Naive thymus-derived CD4-positive, alpha-beta T cell (primary cell): ENCODE results near the gene SLFN5. TPM values are rescaled to one million over a fixed set of nuclear protein-coding genes. Genes with fewer than 3 reads are reported as not detected.
A peak's percentile ranks its signal among the peaks of the same experiment; 100 is the strongest.
"Not testable (repeated sequence)": the region's sequence is repeated elsewhere in the genome, so short reads cannot be mapped to it uniquely, and the experiment has no call there.

Experiments used
- ATAC-seq: fragments of 150-1000 bp; cut with Tn5 transposase; 2 replicates; pipeline ENCODE4 v1.10.0; 2021; ENCODE audit warnings: mild to moderate bottlenecking, moderate library complexity
- CTCF ChIA-PET: fragments of 350-600 bp; sonication (Branson Sonifier 250); formaldehyde crosslinking; loops from one replicate; lab custom pipeline; 2021; ENCODE audit warnings: antibody characterized with exemption; lab: Charles Lee
- POLR2A ChIA-PET: fragments of 350-600 bp; sonication (Branson Sonifier 250); formaldehyde crosslinking; loops from one replicate; lab custom pipeline; 2021; ENCODE audit warnings: antibody characterized with exemption, inconsistent platforms; lab: Charles Lee
- DNase-seq, 9 donors: peaks; one replicate each; pipeline versions ENCODE4 v3.0.0 to v3.0.0-alpha.2; 2020 to 2022; ENCODE audit warnings: mixed read lengths in 1 of 9
- H3K27ac ChIP-seq: one replicate; pipeline ENCODE4 v1.7.0; 2013; ENCODE audit warnings: mild to moderate bottlenecking, low read depth, low read length, moderate library complexity
- H3K27me3 ChIP-seq, 2 donors: one replicate each; pipeline ENCODE4 v1.7.0; 2013; ENCODE audit warnings: low read length in 2 of 2, mild to moderate bottlenecking in 2 of 2, moderate library complexity in 2 of 2; ENCODE audit not compliant: control insufficient read depth in 2 of 2, insufficient read depth in 2 of 2
- H3K36me3 ChIP-seq, 3 experiments: 1 replicate in 2 of 3; 2 replicates in 1 of 3; pipeline ENCODE4 v1.7.0; 2013; ENCODE audit warnings: low read length in 3 of 3, mild to moderate bottlenecking in 3 of 3, moderate library complexity in 1 of 3; ENCODE audit not compliant: insufficient read depth in 3 of 3, control insufficient read depth in 2 of 3
- H3K4me1 ChIP-seq, 2 donors: one replicate each; pipeline ENCODE4 v1.7.0; 2013; ENCODE audit warnings: low read length in 2 of 2, mild to moderate bottlenecking in 2 of 2, moderate library complexity in 1 of 2; ENCODE audit not compliant: control insufficient read depth in 2 of 2, insufficient read depth in 2 of 2
- H3K4me3 ChIP-seq: 2 replicates; pipeline ENCODE4 v1.7.0; 2013; ENCODE audit warnings: mild to moderate bottlenecking, low read length
- H3K9me3 ChIP-seq, 3 experiments: 1 replicate in 2 of 3; 2 replicates in 1 of 3; pipeline ENCODE4 v1.7.0; 2013; ENCODE audit warnings: low read length in 3 of 3; ENCODE audit not compliant: control insufficient read depth in 2 of 3
- H3K27ac Mint-ChIP-seq, 9 donors: one replicate each; pipeline ENCODE4 v1.8.0; 2020 to 2022; ENCODE audit warnings: mixed read lengths in 9 of 9, mild to moderate bottlenecking in 8 of 9, moderate library complexity in 5 of 9, inconsistent platforms in 2 of 9
- H3K27me3 Mint-ChIP-seq, 5 donors: one replicate each; pipeline ENCODE4 v1.8.0; 2021 to 2022; ENCODE audit warnings: mixed read lengths in 5 of 5, mild to moderate bottlenecking in 1 of 5
- H3K36me3 Mint-ChIP-seq, 5 donors: one replicate each; pipeline ENCODE4 v1.8.0; 2020 to 2022; ENCODE audit warnings: mixed read lengths in 5 of 5, mild to moderate bottlenecking in 3 of 5, inconsistent platforms in 1 of 5
- H3K4me1 Mint-ChIP-seq, 7 donors: one replicate each; pipeline ENCODE4 v1.8.0; 2020 to 2022; ENCODE audit warnings: mixed read lengths in 7 of 7, mild to moderate bottlenecking in 3 of 7, inconsistent platforms in 1 of 7
- H3K4me3 Mint-ChIP-seq, 10 donors: one replicate each; pipeline ENCODE4 v1.8.0; 2020 to 2022; ENCODE audit warnings: mild to moderate bottlenecking in 10 of 10, mixed read lengths in 10 of 10, moderate library complexity in 6 of 10, inconsistent platforms in 2 of 10
- H3K9me3 Mint-ChIP-seq, 11 donors: one replicate each; pipeline ENCODE4 v1.8.0; 2020 to 2022; ENCODE audit warnings: mixed read lengths in 11 of 11, mild to moderate bottlenecking in 4 of 11, inconsistent platforms in 1 of 11, moderate library complexity in 1 of 11
- intact Hi-C, 2 donors: fragments of 100-400 bp; cut with micrococcal nuclease; formaldehyde crosslinking; loops; one replicate each; pipeline ENCODE4 v1.15.1; 2023
- polyA plus RNA-seq, 2 donors: library from polyadenylated mRNA; unstranded; fragments of 300-500 nt; fragmentation: Illumina TruSeq; gene quantifications; one replicate each; pipeline ENCODE4 v1.2.3, GENCODE V29; 2021
- total RNA-seq, 6 experiments: library from RNA in 5 of 6; stranded (reverse) in 5 of 6; gene quantifications; 1 replicate in 5 of 6; 2 replicates in 1 of 6; pipeline ENCODE4 v1.2.3 and lab custom pipeline; 2021 to 2026

The SLFN5 gene
- total RNA-seq (100 to 1,000 TPM in 4 of 5 experiments, 10 to 100 TPM in 1; 80.0 to 199 (median 133) TPM), polyA plus RNA-seq (100 to 1,000 TPM; 103 to 169 TPM), total RNA-seq (lab: John Stamatoyannopoulos, UW) (460 reads per million, percentile 97 among the genes with 10 or more reads in this experiment)

DNA sequence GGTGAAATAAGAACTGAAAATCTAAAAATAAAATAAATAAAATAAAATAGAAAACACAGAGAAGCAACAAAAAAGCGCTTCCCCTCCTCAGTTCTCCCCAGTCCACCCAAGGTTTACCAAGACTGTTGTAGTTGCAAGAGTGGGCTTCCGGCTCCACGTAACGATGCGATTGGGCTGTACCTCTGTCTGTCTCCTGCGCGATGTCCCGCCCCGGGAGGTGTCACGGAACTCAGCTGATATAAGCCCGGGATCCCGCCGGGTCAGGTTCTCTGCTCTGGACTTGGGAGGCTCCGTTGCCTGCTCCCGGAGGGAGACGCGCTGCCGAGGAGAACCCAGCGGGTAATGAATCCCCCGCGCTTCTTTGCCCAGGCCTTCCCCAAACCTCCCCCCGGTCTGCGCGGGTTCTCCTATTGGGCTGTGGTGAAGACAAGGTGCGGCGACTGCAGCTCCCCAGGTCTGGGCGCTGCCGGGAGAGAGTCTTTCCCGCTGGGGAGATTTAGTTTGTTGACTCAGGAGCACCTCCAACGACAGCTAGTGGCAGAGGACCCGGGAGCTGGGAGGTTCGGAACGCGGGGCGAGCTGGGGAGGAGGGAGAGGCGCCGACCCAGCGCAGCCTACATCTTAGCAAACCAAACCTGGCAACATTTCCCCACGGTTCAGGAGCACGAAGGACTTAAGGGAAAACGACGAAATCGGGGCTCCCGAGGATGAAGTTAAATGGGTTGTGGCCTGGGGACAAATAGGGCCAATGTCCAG is at the start of gene SLFN5:
Gene SLFN5 (plus strand): TSS at position 268 of the 756 bp plus-strand sequence. CDS start 15,619 bp downstream, outside the sequence.
- no peaks in the 10 kb centered on the region for H3K27me3 Mint-ChIP-seq
- Histone ChIP-seq H3K4me3 (peak within 1 kb of the TSS; percentile 97), H3K27me3 (no peaks in the 10 kb centered on the region), H3K9me3 (no peaks in the 10 kb centered on the region), H3K27ac (peak within 1 kb of the TSS; percentile 85), H3K4me1 (peaks cover 35 to 51% of the 10 kb centered on the region in 2 donors), H3K36me3 (peaks cover 0 to 26% (median 0%) of the 10 kb centered on the region in 3 experiments)
- ChIA-PET CTCF (interaction anchor here (0.7 to 6.9 kb wide), 6 partner anchors 23 to 296 kb away, joined by 4 to 52 read pairs (median 4); no protein-coding TSS in a partner anchor), POLR2A (interaction anchor here (0.6 to 12.5 kb wide), 40 partner anchors 9 to 344 kb away, joined by 3 to 459 read pairs (median 7); partner anchors contain the start of genes AP2B1, NLE1, PEX12 and RAD51D)
- H3K9me3 Mint-ChIP-seq: peaks cover 0 to 2% (median 0%) of the 10 kb centered on the region in 11 donors
- peak; percentile 88 for ATAC-seq
- H3K4me1 Mint-ChIP-seq: peaks cover 32 to 62% (median 41%) of the 10 kb centered on the region in 7 donors
- peak within 1 kb of the TSS; percentile 91 to 100 (median 100) for H3K4me3 Mint-ChIP-seq
- H3K36me3 Mint-ChIP-seq: peaks cover 18 to 57% (median 40%) of the 10 kb centered on the region in 5 donors
- peak; percentile 82 to 97 (median 94) for DNase-seq
- peak within 1 kb of the TSS; percentile 94 to 100 (median 99) for H3K27ac Mint-ChIP-seq
- intact Hi-C loops: loop anchor here (1.0 to 10.0 kb wide), 22 partner anchors 29 to 566 kb away; partner anchors contain the start of genes AP2B1 (in 2 of the 2), NLE1 (in 2 of the 2), SLFN11 (in 2 of the 2) and TAF15 (in 2 of the 2)

GRCh38 chr17:35194001-35194400 is 48.9 kb upstream of the SLFN5 start, which contains the start of gene SLC35G3:
SLC35G3 (minus strand) TSS chr17:35194393; CDS start chr17:35194307, 86 bp downstream.
- H3K9me3 ChIP-seq, DNase-seq, intact Hi-C loops, H3K4me3 ChIP-seq, CTCF ChIA-PET, H3K9me3 Mint-ChIP-seq, ATAC-seq, H3K27ac ChIP-seq, H3K27me3 ChIP-seq, H3K36me3 ChIP-seq: not testable (repeated sequence)
- Mint-ChIP-seq H3K4me1 (peaks cover 19 to 63% (median 37%) of the 10 kb centered on the region in 7 donors), H3K36me3 (peaks cover 0 to 24% (median 0%) of the 10 kb centered on the region in 5 donors), H3K27ac (peak within 1 kb of the TSS in 8 of 9 donors; percentile 78 to 91 (median 86)), H3K27me3 (peaks cover 0 to 11% (median 0%) of the 10 kb centered on the region in 5 donors), H3K4me3 (peak within 1 kb of the TSS in 8 of 10 donors; percentile 1 to 78 (median 69))
- POLR2A ChIA-PET: interaction anchor here (0.7 to 0.8 kb wide), 2 partner anchors 15 to 47 kb away, joined by 3 read pairs; no protein-coding TSS in a partner anchor
- peaks cover 0 to 20% of the 10 kb centered on the region in 2 donors for H3K4me1 ChIP-seq

GRCh38 chr17:35195062-35195461 is 47.8 kb upstream of the SLFN5 start:
- H3K9me3 ChIP-seq, H3K4me3 ChIP-seq, intact Hi-C loops, H3K27me3 ChIP-seq, CTCF ChIA-PET, H3K27ac Mint-ChIP-seq, H3K4me3 Mint-ChIP-seq, H3K27ac ChIP-seq, ATAC-seq, DNase-seq, POLR2A ChIA-PET, H3K36me3 ChIP-seq: not testable (repeated sequence)
- Mint-ChIP-seq H3K4me1 (peaks cover 16 to 52% (median 26%) of the 10 kb centered on the region in 7 donors), H3K36me3 (peaks cover 0 to 29% (median 3%) of the 10 kb centered on the region in 5 donors), H3K27me3 (peaks cover 0 to 11% (median 0%) of the 10 kb centered on the region in 5 donors), H3K9me3 (peaks cover 0 to 20% (median 3%) of the 10 kb centered on the region in 11 donors)
- peaks cover 0 to 13% of the 10 kb centered on the region in 2 donors for H3K4me1 ChIP-seq

GRCh38 chr17:35202582-35202981 is 40.3 kb upstream of the SLFN5 start:
- H3K4me1 ChIP-seq: peaks cover 0 to 12% of the 10 kb centered on the region in 2 donors
- H3K4me3 ChIP-seq, H3K9me3 ChIP-seq, CTCF ChIA-PET, H3K27ac ChIP-seq, DNase-seq, intact Hi-C loops, POLR2A ChIA-PET, H3K27me3 ChIP-seq, H3K36me3 ChIP-seq, ATAC-seq, H3K27ac Mint-ChIP-seq, H3K4me3 Mint-ChIP-seq: not testable (repeated sequence)
- H3K9me3 Mint-ChIP-seq: peaks cover 0 to 48% (median 24%) of the 10 kb centered on the region in 11 donors
- peaks cover 7 to 45% (median 10%) of the 10 kb centered on the region in 5 donors for H3K36me3 Mint-ChIP-seq
- H3K27me3 Mint-ChIP-seq: peaks cover 0 to 12% (median 0%) of the 10 kb centered on the region in 5 donors
- H3K4me1 Mint-ChIP-seq: peaks cover 4 to 33% (median 22%) of the 10 kb centered on the region in 7 donors

GRCh38 chr17:35210741-35211140 is 32.1 kb upstream of the SLFN5 start:
- intact Hi-C loops: no loop called here
- CTCF ChIA-PET: interaction anchor here (0.6 to 1.5 kb wide), 3 partner anchors 25 to 33 kb away, joined by 3 to 13 read pairs (median 6); no protein-coding TSS in a partner anchor

DNA sequence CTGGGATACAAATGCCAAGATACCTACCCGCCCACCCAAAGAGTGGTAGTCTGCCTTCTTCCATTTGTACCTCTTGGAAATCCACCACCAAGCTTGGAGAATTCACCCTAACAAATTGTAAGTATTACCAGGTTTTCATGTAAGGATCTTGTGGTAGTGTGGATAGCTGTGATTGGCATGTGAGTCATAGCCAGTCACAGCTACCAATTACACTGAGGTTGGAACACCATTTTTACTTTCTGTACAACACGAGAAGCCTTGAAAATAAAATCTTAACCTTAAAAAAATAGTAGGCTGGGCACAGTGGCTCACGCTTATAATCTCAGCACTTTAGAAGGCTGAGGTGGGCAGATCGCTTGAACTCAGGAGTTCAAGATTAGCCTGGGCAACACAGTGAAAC is 30.2 kb upstream of the SLFN5 start:
- Mint-ChIP-seq H3K36me3 (peaks cover 0 to 42% (median 0%) of the 10 kb centered on the region in 5 donors), H3K27me3 (no peaks in the 10 kb centered on the region), H3K4me1 (peaks cover 60 to 88% (median 84%) of the 10 kb centered on the region in 7 donors), H3K4me3 (peak overlapping the region; percentile 66 to 91 (median 84)), H3K9me3 (peaks cover 0 to 20% (median 0%) of the 10 kb centered on the region in 11 donors), H3K27ac (peak overlapping the region; percentile 90 to 99 (median 98))
- peak overlapping the region; percentile 19 for H3K4me3 ChIP-seq
- H3K27ac ChIP-seq: peak overlapping the region; percentile 60
- ATAC-seq (no peak), DNase-seq (no peak)
- intact Hi-C loops: no loop called here
- no peaks in the 10 kb centered on the region for H3K36me3 ChIP-seq
- CTCF ChIA-PET: interaction anchor here (1.2 to 3.9 kb wide), 5 partner anchors 15 to 322 kb away, joined by 5 to 52 read pairs (median 8); partner anchors contain the start of gene SLFN5
- H3K9me3 ChIP-seq: no peaks in the 10 kb centered on the region
- H3K27me3 ChIP-seq: no peaks in the 10 kb centered on the region
- POLR2A ChIA-PET: interaction anchor here (0.6 to 9.4 kb wide), 28 partner anchors 8 to 366 kb away, joined by 3 to 459 read pairs (median 9); partner anchors contain the start of genes PEX12, SLFN11, SLFN12L and SLFN5
- H3K4me1 ChIP-seq: peaks cover 55 to 69% of the 10 kb centered on the region in 2 donors

More at GRCh38 chr17:35210741-35211140, 32.1 kb upstream of the SLFN5 start:
- DNase-seq (peak in 7 of 9 donors; percentile 65 to 78 (median 71)), ATAC-seq (peak; percentile 20)
- Mint-ChIP-seq H3K27me3 (no peaks in the 10 kb centered on the region), H3K4me1 (peaks cover 56 to 86% (median 80%) of the 10 kb centered on the region in 7 donors), H3K4me3 (peak overlapping the region; percentile 36 to 91 (median 58)), H3K36me3 (peaks cover 0 to 38% (median 3%) of the 10 kb centered on the region in 5 donors), H3K27ac (peak overlapping the region; percentile 44 to 99 (median 92)), H3K9me3 (peaks cover 0 to 22% (median 0%) of the 10 kb centered on the region in 11 donors)
- Histone ChIP-seq H3K4me3 (no peak overlapping the region), H3K36me3 (no peaks in the 10 kb centered on the region), H3K9me3 (no peaks in the 10 kb centered on the region), H3K27me3 (no peaks in the 10 kb centered on the region), H3K4me1 (peaks cover 49 to 51% of the 10 kb centered on the region in 2 donors), H3K27ac (no peak overlapping the region)
- POLR2A ChIA-PET: interaction anchor here (0.5 to 9.4 kb wide), 15 partner anchors 10 to 368 kb away, joined by 3 to 459 read pairs (median 4); partner anchors contain the start of gene SLFN5
